Upper lobe of left lung (tissue), 6 donors: ENCODE measurements around the gene LRRC74B. TPM values are rescaled to one million over a fixed set of nuclear protein-coding genes. Genes with fewer than 3 reads are reported as not detected.

Experiments
- ATAC-seq, 2 donors: fragments of 200-7000 bp; cut with Tn5 transposase; one replicate each; pipeline ENCODE4 v1.9.1; 2022; ENCODE audit warnings: mild to moderate bottlenecking in 2 of 2, moderate library complexity in 2 of 2; ENCODE audit not compliant: low FRiP score in 2 of 2
- DNase-seq, 2 donors: peaks; one replicate each; pipeline ENCODE4 v3.0.0-alpha.2; 2019 to 2020
- H3K27ac ChIP-seq, 4 donors: fragments of 200-600 bp; sonication (generic); one replicate each; pipeline ENCODE4 v1.5.1; 2016 to 2019
- H3K27me3 ChIP-seq, 4 donors: fragments of 200-600 bp; sonication (generic); one replicate each; pipeline ENCODE4 v1.5.1; 2017 to 2019
- H3K36me3 ChIP-seq, 4 donors: fragments of 200-600 bp; sonication (generic); one replicate each; pipeline ENCODE4 v1.5.1; 2016 to 2019
- H3K4me1 ChIP-seq, 4 donors: fragments of 200-600 bp; sonication (generic); one replicate each; pipeline ENCODE4 v1.5.1; 2018 to 2019
- H3K4me3 ChIP-seq, 4 donors: fragments of 200-600 bp; sonication (generic); one replicate each; pipeline ENCODE4 v1.5.1; 2017 to 2019; ENCODE audit warnings: mild to moderate bottlenecking in 2 of 4, moderate library complexity in 1 of 4
- H3K9me3 ChIP-seq, 4 donors: fragments of 200-600 bp; sonication (generic); one replicate each; pipeline ENCODE4 v1.5.1; 2018 to 2019
- CTCF ChIP-seq, 6 experiments: fragments of 450-650 bp in 4 of 6; fragments of 200-600 bp in 2 of 6; sonication (generic) in 2 of 6; IDR thresholded peaks; one replicate each; pipeline ENCODE4 v1.5.1; 2016 to 2019; ENCODE audit warnings: antibody characterized with exemption in 6 of 6
- EP300 ChIP-seq, 4 donors: sonication (generic); formaldehyde crosslinking; IDR thresholded peaks; one replicate each; pipeline ENCODE4 v1.5.1; 2017; ENCODE audit warnings: antibody characterized with exemption in 4 of 4, control low read depth in 2 of 4
- POLR2A ChIP-seq, 4 donors: fragments of 450-650 bp; IDR thresholded peaks; one replicate each; pipeline ENCODE4 v1.5.1; 2016 to 2017; ENCODE audit warnings: antibody characterized with exemption in 4 of 4, mild to moderate bottlenecking in 2 of 4
- POLR2AphosphoS5 ChIP-seq, 2 donors: sonication (generic); formaldehyde crosslinking; IDR thresholded peaks; one replicate each; pipeline ENCODE4 v1.5.1; 2017; ENCODE audit warnings: antibody characterized with exemption in 2 of 2
- WGBS, 2 donors: methylation state at CpG; one replicate each; pipeline ENCODE4 v1.1.5; 2017 to 2018; 5-methylcytosine and 5-hydroxymethylcytosine counted together
- small RNA-seq, 4 donors: library from RNA; depleted of rRNA; stranded (forward); fragments of <200 nt; gene quantifications; one replicate each; pipeline ENCODE3, GENCODE V24; 2016
- total RNA-seq, 6 donors: library from RNA; depleted of rRNA in 4 of 6; stranded (reverse); fragments of >200 nt in 4 of 6; gene quantifications; one replicate each; pipeline versions ENCODE4 v1.1.0 to v1.2.1, GENCODE V29; 2016 to 2021
- donor health status: DM: no; HTN: no; CAD: no; lungs with moderate emphysema.
- donor health status: DM: no; HTN: yes; CAD: no; lungs with severe emphysema.

The LRRC74B gene
- total RNA-seq, 6 donors from 2014 or later, result 0.14 to 6.6 (median 3.2) TPM

- H3K4me3 ChIP-seq, result no peak overlapping the region
- DNase-seq (no peak), ATAC-seq (no peak)
- TF ChIP-seq EP300 (IDR thresholded peaks at IDR 0.05) (no peak), POLR2AphosphoS5 (IDR thresholded peaks at IDR 0.05) (no peak), CTCF (IDR thresholded peaks at IDR 0.05) (no peak), POLR2A (IDR thresholded peaks at IDR 0.05) (no peak)
- H3K36me3 ChIP-seq, result no peaks in the 10 kb centered on the region
- H3K4me1 ChIP-seq, result no peaks in the 10 kb centered on the region
- no peaks in the 10 kb centered on the region for H3K27me3 ChIP-seq
- no peak overlapping the region for H3K27ac ChIP-seq
- H3K9me3 ChIP-seq, result no peaks in the 10 kb centered on the region
- 73 to 84% methylated on average over 4 of the region's 4 CpGs for WGBS, 2 donors
Observed at GRCh38 chr22:21108379-21109115, 62.8 kb downstream of the LRRC74B start.

Small RNA genes lying within 50 kb of the gene (small RNA-seq; reads per million reads assigned to genes)
- 0 reads per million in 4 donors for gene MIR649

Other genes starting within 250 kb of the LRRC74B start
- 100 to 1,000 TPM in 2 of 6 donors, 10 to 100 TPM in 4; 68.6 to 251 (median 89.5) TPM for gene PI4KA, start 187.1 kb upstream of the LRRC74B start, total RNA-seq
- gene SNAP29, start 186.9 kb upstream of the LRRC74B start, total RNA-seq, result 10 to 100 TPM; 10.2 to 28.3 (median 19.8) TPM
- 10 to 100 TPM; 35.6 to 65.4 (median 53.4) TPM for gene CRKL, start 128.5 kb upstream of the LRRC74B start, total RNA-seq
- 1 to 10 TPM; 4.7 to 9.4 (median 6.6) TPM for gene AIFM3, start 78.7 kb upstream of the LRRC74B start, total RNA-seq
- gene LZTR1, start 63.6 kb upstream of the LRRC74B start, total RNA-seq, result 100 to 1,000 TPM in 2 of 6 donors, 10 to 100 TPM in 4; 33.7 to 114 (median 63.2) TPM
- 10 to 100 TPM; 18.9 to 52.4 (median 32.0) TPM for gene THAP7, start 43.8 kb upstream of the LRRC74B start, total RNA-seq
- gene P2RX6, start 30.8 kb upstream of the LRRC74B start, total RNA-seq, result 10 to 100 TPM in 1 of 6 donors, 1 to 10 TPM in 1, under 1 TPM in 4; 0.39 to 22.0 (median 0.65) TPM
- gene SLC7A4, start 13.4 kb upstream of the LRRC74B start, total RNA-seq, result 1 to 10 TPM in 5 of 6 donors, not detected in 1; 1.2 to 5.2 (median 1.5) TPM